HG02840 (cell line): ENCODE data around the gene CCNG2.
A peak's percentile ranks its signal among the peaks of the same experiment; 100 is the strongest.

Experiments
- ATAC-seq: cut with Tn5 transposase; IDR thresholded peaks from one replicate; pipeline ENCODE4 v1.9.1; 2021; ENCODE audit warnings: mild to moderate bottlenecking, moderate library complexity, moderate number of reproducible peaks; ENCODE audit not compliant: unreplicated experiment, low FRiP score

The CCNG2 gene

GRCh38 chr4:77174426-77174825 lies 17.4 kb downstream of the CCNG2 start:
- no peak for ATAC-seq

- no peak for ATAC-seq
Measured at GRCh38 chr4:77175201-77175611, 18.2 kb downstream of the CCNG2 start.

DNA sequence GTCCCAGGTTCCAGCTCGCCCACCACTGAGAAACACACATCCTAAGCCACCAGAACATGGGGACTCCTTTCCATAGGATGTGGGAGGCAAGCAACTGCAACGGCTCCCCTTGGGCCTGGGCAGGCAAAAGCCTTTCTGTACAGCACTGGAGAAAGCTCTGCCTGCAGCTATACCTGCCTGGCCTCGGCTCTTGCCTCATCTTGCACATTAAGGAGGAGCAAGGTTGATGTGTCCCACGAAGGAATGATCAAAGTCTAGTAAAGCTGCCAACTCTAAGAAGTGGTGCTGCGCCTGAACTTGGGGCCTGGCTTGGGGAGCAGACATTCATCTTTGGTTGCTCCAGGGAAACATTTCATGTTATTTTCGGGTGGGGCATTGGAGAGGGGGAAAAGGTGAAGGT lies 19.6 kb downstream of the CCNG2 start:
- no peak for ATAC-seq

- no peak for ATAC-seq
Measured at GRCh38 chr4:77177199-77177598, 20.2 kb downstream of the CCNG2 start.

- ATAC-seq = no peak
Measured at GRCh38 chr4:77178560-77178959, 21.6 kb downstream of the CCNG2 start.

DNA sequence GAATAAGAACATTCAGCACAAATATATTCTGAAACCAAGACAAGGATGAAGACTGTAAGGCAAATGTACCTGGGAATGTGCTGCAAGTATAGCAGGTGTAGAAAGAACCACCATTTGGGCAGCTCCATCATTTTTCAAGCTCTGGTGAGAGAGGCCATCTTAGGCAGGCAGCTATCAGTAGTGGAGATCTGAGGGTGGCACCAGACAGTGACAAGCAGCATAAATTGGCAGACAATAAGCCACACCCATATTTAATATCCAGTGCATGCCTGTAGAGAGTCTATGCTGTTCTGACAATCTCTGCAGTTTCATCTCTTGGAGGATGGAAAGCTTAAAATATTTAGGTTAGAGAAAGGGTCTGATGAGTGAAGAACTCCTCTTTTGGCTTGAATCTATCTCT lies 22.5 kb downstream of the CCNG2 start:
- ATAC-seq = no peak

DNA sequence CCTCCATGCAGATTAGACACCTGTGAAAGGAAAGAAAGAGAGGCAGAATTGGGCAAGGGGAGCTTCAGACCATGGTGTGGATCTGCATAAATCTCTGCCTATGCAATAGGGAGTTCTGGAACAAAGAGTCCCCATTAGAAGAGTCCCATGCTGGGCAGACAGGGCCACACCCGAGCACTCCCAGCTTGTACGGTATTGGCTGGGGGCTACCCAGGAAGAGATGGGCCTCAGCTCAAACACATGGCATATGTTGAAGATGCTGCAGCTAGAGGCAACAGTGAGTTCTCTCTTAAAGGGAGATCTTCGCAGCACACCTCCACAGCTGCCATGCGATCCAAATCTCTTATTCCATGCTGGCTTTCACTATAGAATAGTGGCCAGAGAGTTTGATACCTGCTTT lies 24.7 kb downstream of the CCNG2 start:
- no peak for ATAC-seq

DNA sequence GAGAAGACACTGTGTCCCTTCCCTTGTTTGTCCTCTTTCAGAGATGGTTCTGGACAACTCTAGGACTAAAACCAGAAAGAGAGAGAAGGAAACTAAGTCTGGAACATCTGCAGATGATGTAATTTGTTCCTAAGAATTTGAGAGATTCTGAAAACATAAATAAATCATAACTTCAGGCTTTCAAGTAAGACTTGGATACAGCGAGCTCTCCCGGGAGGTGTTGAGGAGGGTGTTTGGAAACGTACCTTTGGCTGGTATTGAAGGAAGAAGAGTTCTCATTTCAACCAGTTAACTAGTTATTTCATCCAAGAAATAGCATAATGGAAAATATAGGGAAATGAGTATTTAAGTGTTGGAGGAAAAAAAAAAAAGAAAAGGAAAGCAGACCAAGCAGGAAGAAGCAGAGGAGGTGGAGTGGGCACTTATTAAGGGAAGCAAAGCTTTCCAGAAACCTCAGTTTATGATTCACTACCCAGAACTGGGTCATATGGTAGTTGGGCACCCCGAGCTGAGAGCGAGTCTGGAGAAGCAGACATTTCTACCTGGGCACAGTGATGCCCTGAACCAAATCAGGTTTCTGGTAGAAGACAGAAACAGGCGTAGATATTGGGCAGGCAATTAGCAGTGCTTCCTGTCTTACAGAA lies 26.9 kb downstream of the CCNG2 start:
- ATAC-seq = no peak

- no peak for ATAC-seq
Measured at GRCh38 chr4:77184974-77185373, 28.0 kb downstream of the CCNG2 start.

DNA sequence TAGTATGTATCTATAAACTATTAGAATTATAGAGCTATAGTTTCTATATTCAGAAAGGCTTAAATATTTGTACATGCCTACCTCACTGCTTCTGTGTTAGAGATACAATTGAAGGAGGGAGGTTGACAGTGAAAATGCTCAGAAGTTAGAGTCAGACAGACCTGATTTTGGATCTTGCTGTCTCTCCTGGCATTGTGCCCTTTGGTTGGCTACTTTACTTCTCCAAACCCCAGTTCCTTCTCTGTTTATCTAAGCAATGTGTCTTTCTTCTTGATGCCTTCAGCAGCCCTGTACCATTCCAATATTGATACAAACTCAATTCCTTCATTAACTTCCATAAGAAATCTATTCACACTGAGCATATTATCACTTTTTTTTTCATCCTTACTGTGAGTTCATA lies 28.7 kb downstream of the CCNG2 start:
- no peak for ATAC-seq

DNA sequence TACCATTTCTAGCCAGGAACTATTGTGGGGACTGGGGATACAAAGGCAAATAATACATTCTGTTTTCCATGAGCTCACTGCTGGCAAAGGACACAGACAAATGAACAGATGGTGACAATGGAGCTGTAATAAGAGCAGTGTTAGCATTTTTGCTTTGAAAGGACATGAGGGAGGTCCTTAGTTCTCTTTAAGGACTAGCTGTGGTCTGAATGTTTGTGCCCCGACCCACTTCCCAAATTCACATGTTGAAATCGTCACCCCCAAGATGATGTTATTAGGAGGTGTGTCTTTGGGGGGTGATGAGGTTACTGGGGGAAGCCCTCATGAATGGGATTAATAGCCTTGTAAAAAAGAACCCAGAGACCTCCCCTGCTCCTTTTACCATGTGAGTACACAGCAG lies 30.3 kb downstream of the CCNG2 start:
- no peak for ATAC-seq

DNA sequence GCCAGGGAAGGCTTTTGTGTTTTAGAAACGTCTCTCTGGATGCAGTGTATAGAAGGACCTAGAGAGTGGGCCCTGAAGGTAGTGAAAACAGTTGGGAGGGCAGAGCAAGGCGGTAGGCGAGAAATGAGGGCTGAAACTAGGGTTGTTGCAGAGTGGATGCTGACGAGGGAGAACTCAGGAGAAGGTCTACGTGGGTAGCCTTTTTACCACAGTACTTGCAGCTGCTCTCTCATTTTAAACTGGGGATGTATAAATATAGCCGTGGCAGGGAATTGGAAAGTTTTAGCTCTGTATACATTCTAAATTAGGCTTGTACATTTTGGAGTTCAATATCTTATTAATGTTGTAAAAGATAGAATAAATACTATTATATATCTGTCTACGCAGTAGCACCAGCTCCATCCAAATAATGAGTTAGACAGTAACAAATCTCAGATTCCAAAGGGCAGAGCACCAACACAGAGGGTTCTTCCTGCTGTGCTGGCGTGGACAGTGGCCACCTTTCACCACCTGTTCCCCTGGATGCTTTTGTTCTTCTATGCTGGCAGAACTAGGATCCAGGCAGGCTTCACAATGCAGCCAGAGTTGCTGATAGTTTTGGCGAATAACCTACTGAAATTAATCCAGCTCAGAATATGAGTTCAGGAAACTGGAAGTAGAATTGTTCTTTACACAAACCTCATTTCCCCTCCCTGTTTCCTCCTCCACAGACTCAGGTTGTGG lies 31.7 kb downstream of the CCNG2 start:
- no peak for ATAC-seq

GRCh38 chr4:77189412-77189811 lies 32.4 kb downstream of the CCNG2 start:
- no peak for ATAC-seq

DNA sequence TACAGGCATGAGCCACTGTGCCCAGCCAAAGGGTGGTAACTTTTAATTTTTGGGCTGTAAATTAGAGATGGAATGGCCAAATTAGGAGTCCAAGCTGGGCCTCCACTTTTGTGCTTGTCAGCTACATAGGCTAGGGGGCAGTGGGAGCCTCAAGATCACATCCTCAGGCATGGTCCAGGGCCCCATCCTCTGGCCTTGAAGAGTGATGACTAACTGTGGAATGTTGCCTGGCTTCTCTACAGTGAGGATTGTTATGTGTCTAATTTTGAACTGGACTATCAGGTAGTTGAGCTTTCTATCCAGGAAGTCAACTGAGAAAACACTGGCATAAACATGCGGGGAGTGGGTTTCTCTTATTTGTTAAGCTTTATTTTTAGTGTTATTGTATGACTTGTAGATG lies 33.0 kb downstream of the CCNG2 start:
- ATAC-seq = no peak

- no peak for ATAC-seq
Measured at GRCh38 chr4:77193046-77193445, 36.0 kb downstream of the CCNG2 start.

DNA sequence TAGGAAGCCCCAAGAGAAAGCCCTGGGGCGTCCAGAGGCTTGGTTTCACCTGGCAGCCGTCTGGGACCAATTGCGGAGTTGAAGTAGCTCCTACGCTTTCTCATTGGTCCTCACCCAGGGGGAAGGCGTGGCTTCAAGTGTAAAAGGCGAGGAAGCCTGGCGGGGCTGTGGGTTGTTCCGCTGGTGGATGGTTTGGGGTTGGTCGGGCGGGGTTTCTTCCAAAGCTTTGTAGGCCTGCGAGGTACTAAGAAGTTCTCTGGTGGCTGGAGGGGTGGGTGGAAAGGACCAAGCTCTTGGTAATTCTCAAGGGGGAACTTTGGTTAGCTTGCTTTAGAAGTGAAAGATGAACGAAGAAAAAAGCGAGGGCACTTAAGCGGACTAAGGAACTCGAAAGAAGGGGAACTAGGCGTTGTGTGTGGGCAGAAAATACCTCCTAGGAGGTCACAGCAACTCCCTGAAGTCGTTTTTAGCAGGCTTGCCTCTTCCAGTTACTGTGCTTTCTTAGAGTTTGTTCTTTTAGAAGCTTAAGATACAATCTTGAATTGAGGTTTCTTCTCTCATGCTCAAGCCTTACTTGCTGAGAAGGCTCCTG lies 36.6 kb downstream of the CCNG2 start:
- peak; percentile 95 for ATAC-seq

GRCh38 chr4:77194366-77194765 lies 37.4 kb downstream of the CCNG2 start:
- no peak for ATAC-seq

GRCh38 chr4:77194989-77195388 lies 38.0 kb downstream of the CCNG2 start:
- ATAC-seq = no peak

DNA sequence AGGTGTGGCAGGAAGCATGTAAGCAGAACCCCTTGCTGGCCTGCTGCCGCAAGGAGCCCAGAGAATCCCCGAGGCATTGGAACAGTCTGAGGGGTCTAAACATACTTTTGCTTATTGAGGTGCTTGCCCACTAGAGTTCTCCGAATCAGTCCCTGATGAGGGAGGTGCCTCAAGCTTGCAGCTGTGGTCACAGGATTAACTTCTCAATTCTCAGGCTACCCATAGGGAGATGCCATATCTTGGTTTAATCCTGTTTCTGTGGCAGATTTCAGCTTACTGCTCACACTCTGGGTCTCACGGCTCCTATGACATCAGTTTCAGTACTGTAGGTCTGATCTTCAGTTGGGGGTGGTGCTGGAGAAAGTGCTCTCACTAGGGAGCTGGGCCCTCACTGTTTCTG lies 39.9 kb downstream of the CCNG2 start:
- ATAC-seq = no peak

DNA sequence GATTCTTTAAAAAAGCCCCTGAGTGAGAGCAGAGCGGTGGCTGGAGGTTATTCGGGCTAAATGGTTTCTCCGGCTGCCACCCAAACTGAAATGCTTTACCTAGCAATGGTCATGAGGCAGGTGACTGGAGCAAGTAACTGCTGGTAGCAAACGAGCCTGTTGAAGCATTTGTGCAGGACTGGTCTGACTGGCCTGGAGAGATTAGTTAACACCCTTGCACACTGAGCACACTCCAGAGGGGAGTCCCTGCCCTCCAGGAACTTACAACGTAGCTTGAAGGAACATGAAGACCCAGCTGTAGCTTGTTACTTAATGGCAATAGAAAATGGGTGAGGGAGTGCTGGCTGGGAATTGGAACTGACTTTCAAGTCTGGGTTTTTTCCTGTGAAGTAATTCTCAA lies 40.4 kb downstream of the CCNG2 start:
- no peak for ATAC-seq

DNA sequence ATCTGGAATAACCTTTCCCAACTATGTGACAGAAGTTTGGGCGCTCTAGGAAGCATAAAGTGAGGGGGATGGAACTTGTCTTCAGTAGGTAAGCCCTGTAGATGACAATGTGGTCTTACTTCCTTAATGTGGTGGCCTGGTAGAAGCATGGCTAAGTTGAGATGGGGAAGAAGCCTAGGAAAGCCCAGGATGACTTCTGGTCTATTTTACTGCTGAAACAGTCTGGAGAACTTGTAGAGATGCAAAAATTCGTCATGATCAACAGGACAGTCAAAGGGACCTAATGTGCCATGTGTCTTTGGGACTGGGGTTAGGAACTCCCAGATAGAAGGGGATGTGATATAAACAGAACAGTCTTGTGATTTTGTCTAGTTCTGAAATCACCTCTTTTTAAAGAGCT lies 40.8 kb downstream of the CCNG2 start:
- no peak for ATAC-seq

GRCh38 chr4:77199276-77199675 lies 42.3 kb downstream of the CCNG2 start:
- no peak for ATAC-seq
